GM23338 (cell line): ENCODE measurements around the gene IARS2. TPM values are rescaled to one million over a fixed set of nuclear protein-coding genes. Genes with fewer than 3 reads are reported as not detected.
A peak's percentile ranks its signal among the peaks of the same experiment; 100 is the strongest.

ENCODE experiments used
- ATAC-seq: fragments of 200-7000 bp; cut with Tn5 transposase; 3 replicates; pipeline ENCODE4 v1.9.1; 2020
- DNase-seq: peaks from one replicate; pipeline ENCODE4 v3.0.0-alpha.2; 2015; ENCODE audit warnings: low spot score
- H2AFZ ChIP-seq: fragments of 200-600 bp; sonication (generic); 2 replicates; pipeline ENCODE4 v1.8.0; 2016; ENCODE audit warnings: antibody characterized with exemption, mild to moderate bottlenecking, moderate library complexity
- H3F3A ChIP-seq: fragments of 200-600 bp; sonication (generic); replicated peaks from 2 replicates; pipeline ENCODE4 v1.8.0; 2017; ENCODE audit warnings: antibody characterized with exemption, mixed run types, low read depth
- H3K27ac ChIP-seq: fragments of 200-600 bp; sonication (generic); 2 replicates; pipeline ENCODE4 v1.6.1; 2016; ENCODE audit warnings: low read depth
- H3K27me3 ChIP-seq: fragments of 200-600 bp; sonication (generic); 2 replicates; pipeline ENCODE4 v1.8.0; 2016; ENCODE audit warnings: mild to moderate bottlenecking, mixed run types, moderate library complexity; ENCODE audit not compliant: insufficient read depth
- H3K36me3 ChIP-seq: fragments of 200-600 bp; sonication (generic); 2 replicates; pipeline ENCODE4 v1.8.0; 2016; ENCODE audit warnings: mild to moderate bottlenecking; ENCODE audit not compliant: insufficient read depth
- H3K4me1 ChIP-seq: fragments of 200-600 bp; sonication (generic); 2 replicates; pipeline ENCODE4 v1.8.0; 2016; ENCODE audit warnings: mild to moderate bottlenecking, moderate library complexity; ENCODE audit not compliant: insufficient read depth
- H3K4me2 ChIP-seq: fragments of 200-600 bp; sonication (generic); 2 replicates; pipeline ENCODE4 v1.7.1; 2017; ENCODE audit warnings: mixed run types
- H3K4me3 ChIP-seq: fragments of 200-600 bp; sonication (generic); 2 replicates; pipeline ENCODE4 v1.6.1; 2016; ENCODE audit warnings: mixed run types
- H3K79me2 ChIP-seq: fragments of 200-600 bp; sonication (generic); replicated peaks from 2 replicates; pipeline ENCODE4 v1.8.0; 2017; ENCODE audit warnings: mild to moderate bottlenecking; ENCODE audit not compliant: insufficient read depth
- H3K9me2 ChIP-seq: fragments of 200-600 bp; sonication (generic); 2 replicates; pipeline ENCODE4 v1.8.0; 2017; ENCODE audit not compliant: insufficient read depth
- H4K20me1 ChIP-seq: fragments of 200-600 bp; sonication (generic); replicated peaks from 2 replicates; pipeline ENCODE4 v1.8.0; 2017; ENCODE audit warnings: mild to moderate bottlenecking; ENCODE audit not compliant: insufficient read depth
- H3K27ac Mint-ChIP-seq: 2 replicates; pipeline ENCODE4 v1.8.0; 2020; ENCODE audit warnings: inconsistent platforms, mild to moderate bottlenecking, moderate library complexity, mixed read lengths
- H3K27me3 Mint-ChIP-seq: 3 replicates; pipeline ENCODE4 v1.8.0; 2022; ENCODE audit warnings: low read depth, mild to moderate bottlenecking, moderate library complexity, mixed read lengths, inconsistent platforms; ENCODE audit not compliant: insufficient read depth, poor library complexity
- H3K36me3 Mint-ChIP-seq: 3 replicates; pipeline ENCODE4 v1.8.0; 2021; ENCODE audit warnings: low read depth, mild to moderate bottlenecking, inconsistent platforms, moderate library complexity, mixed read lengths
- H3K4me1 Mint-ChIP-seq: 3 replicates; pipeline ENCODE4 v1.8.0; 2020; ENCODE audit warnings: mild to moderate bottlenecking, inconsistent platforms, mixed read lengths
- H3K4me3 Mint-ChIP-seq: 3 replicates; pipeline ENCODE4 v1.8.0; 2021; ENCODE audit warnings: moderate library complexity, mild to moderate bottlenecking, inconsistent platforms, mixed read lengths
- H3K9me3 Mint-ChIP-seq: 3 replicates; pipeline ENCODE4 v1.8.0; 2020; ENCODE audit warnings: moderate library complexity, mild to moderate bottlenecking, inconsistent platforms, mixed read lengths
- CREB1 ChIP-seq: fragments of 250-450 bp; sonication (Bioruptor Pico); IDR thresholded peaks from 2 replicates; pipeline ENCODE4 v1.5.0; 2020; ENCODE audit warnings: low read depth, mild to moderate bottlenecking, moderate library complexity
- ETS1 ChIP-seq: IDR thresholded peaks from 2 replicates; pipeline ENCODE4 v1.6.1; 2016; ENCODE audit warnings: antibody characterized with exemption
- EZH2 ChIP-seq: fragments of 200-600 bp; sonication (generic); IDR thresholded peaks from one replicate; pipeline ENCODE4 v1.8.0; 2017; ENCODE audit warnings: antibody characterized with exemption, mild to moderate bottlenecking, low read depth; ENCODE audit not compliant: unreplicated experiment
- EZH2phosphoT487 ChIP-seq: fragments of 200-600 bp; sonication (generic); IDR thresholded peaks from one replicate; pipeline ENCODE4 v1.8.1; 2018; ENCODE audit warnings: antibody characterized with exemption; ENCODE audit not compliant: unreplicated experiment
- JUNB ChIP-seq: IDR thresholded peaks from one replicate; pipeline ENCODE4 v1.6.1; 2016; ENCODE audit warnings: antibody characterized with exemption; ENCODE audit not compliant: unreplicated experiment
- NANOG ChIP-seq: IDR thresholded peaks from 2 replicates; pipeline ENCODE4 v1.6.1; 2016; ENCODE audit warnings: antibody characterized with exemption, borderline replicate concordance
- POLR2AphosphoS5 ChIP-seq: IDR thresholded peaks from 2 replicates; pipeline ENCODE4 v1.6.1; 2016; ENCODE audit warnings: antibody characterized with exemption, low read depth
- REST ChIP-seq: IDR thresholded peaks from one replicate; pipeline ENCODE4 v1.6.1; 2018; ENCODE audit warnings: antibody characterized with exemption; ENCODE audit not compliant: unreplicated experiment
- ZNF114 ChIP-seq: fragments of 250-450 bp; sonication (Bioruptor Pico); IDR thresholded peaks from 2 replicates; pipeline ENCODE4 v1.5.0; 2020; ENCODE audit warnings: mild to moderate bottlenecking, moderate library complexity
- ZNF462 ChIP-seq: fragments of 250-450 bp; sonication (Bioruptor Pico); IDR thresholded peaks from 2 replicates; pipeline ENCODE4 v1.5.0; 2020; ENCODE audit warnings: mild to moderate bottlenecking, moderate library complexity
- polyA plus RNA-seq: library from polyadenylated mRNA; unstranded; fragments of >200 nt; fragmentation: Nextera tagmentation; extraction: Ambion mirVana; gene quantifications from 2 replicates; pipeline ENCODE4 v1.2.1, GENCODE V29; 2016
- total RNA-seq: library from RNA; depleted of rRNA; stranded (reverse); fragments of >200 nt; shearing (Covaris generic); gene quantifications from 2 replicates; pipeline ENCODE4 v1.2.3, GENCODE V29; 2014

Gene IARS2
- total and polyA plus RNA-seq, 2 experiments from 2014 or later: 33.3 to 75.6 TPM

GRCh38 chr1:220135755-220136154 lies 41.8 kb downstream of the IARS2 start:
- H3K79me2 ChIP-seq: no peaks in the 10 kb centered on the region; the same call in 1 of the 2 replicates
- no peaks in the 10 kb centered on the region for H3K9me3 Mint-ChIP-seq
- no peak overlapping the region for H3K27ac Mint-ChIP-seq
- peak overlapping the region; percentile 48; the same call in 1 of the 2 replicates for H3K27ac ChIP-seq
- H3K36me3 Mint-ChIP-seq: peaks cover 55% of the 10 kb centered on the region
- H3K9me2 ChIP-seq: no peaks in the 10 kb centered on the region
- no peak overlapping the region for H3K4me3 ChIP-seq
- H3K4me2 ChIP-seq: no peak overlapping the region
- H3K4me3 Mint-ChIP-seq: no peak overlapping the region
- no peak for DNase-seq
- H2AFZ ChIP-seq: no peak overlapping the region
- H3K27me3 Mint-ChIP-seq: no peaks in the 10 kb centered on the region
- H3F3A ChIP-seq: no peaks in the 10 kb centered on the region
- H3K4me1 Mint-ChIP-seq: no peaks in the 10 kb centered on the region
- no peak for ATAC-seq
- H3K36me3 ChIP-seq: peaks cover 34% of the 10 kb centered on the region
- H3K4me1 ChIP-seq: no peaks in the 10 kb centered on the region
- H4K20me1 ChIP-seq: 0 out of 2 replicates have a peak, but pooled peaks cover 3% of the 10 kb centered on the region
- TF ChIP-seq CREB1: no peak
- H3K27me3 ChIP-seq: no peaks in the 10 kb centered on the region

GRCh38 chr1:220137019-220137786 lies 43.3 kb downstream of the IARS2 start:
- Histone ChIP-seq H4K20me1 (no peaks in the 10 kb centered on the region), H3K79me2 (no peaks in the 10 kb centered on the region), H3F3A (no peaks in the 10 kb centered on the region), H3K27me3 (no peaks in the 10 kb centered on the region), H3K4me1 (no peaks in the 10 kb centered on the region), H2AFZ (no peak overlapping the region), H3K9me2 (no peaks in the 10 kb centered on the region), H3K36me3 (peaks cover 34% of the 10 kb centered on the region), H3K27ac (peak overlapping the region; percentile 45; the same call in 1 of the 2 replicates), H3K4me3 (no peak overlapping the region), H3K4me2 (no peak overlapping the region)
- no peaks in the 10 kb centered on the region for H3K9me3 Mint-ChIP-seq
- no peak overlapping the region for H3K27ac Mint-ChIP-seq
- no peak overlapping the region for H3K4me3 Mint-ChIP-seq
- no peaks in the 10 kb centered on the region for H3K4me1 Mint-ChIP-seq
- H3K36me3 Mint-ChIP-seq: peaks cover 65% of the 10 kb centered on the region
- no peaks in the 10 kb centered on the region for H3K27me3 Mint-ChIP-seq
- ATAC-seq: no peak
- no peak for DNase-seq
- TF ChIP-seq NANOG (no peak), JUNB (no peak), ZNF114 (CRISPR knock-in tag) (no peak), EZH2phosphoT487 (no peak), ZNF462 (CRISPR knock-in tag) (no peak), REST (no peak), POLR2AphosphoS5 (no peak), ETS1 (no peak), EZH2 (no peak)
